ENCODE results near the gene WDPCP.

DNA sequence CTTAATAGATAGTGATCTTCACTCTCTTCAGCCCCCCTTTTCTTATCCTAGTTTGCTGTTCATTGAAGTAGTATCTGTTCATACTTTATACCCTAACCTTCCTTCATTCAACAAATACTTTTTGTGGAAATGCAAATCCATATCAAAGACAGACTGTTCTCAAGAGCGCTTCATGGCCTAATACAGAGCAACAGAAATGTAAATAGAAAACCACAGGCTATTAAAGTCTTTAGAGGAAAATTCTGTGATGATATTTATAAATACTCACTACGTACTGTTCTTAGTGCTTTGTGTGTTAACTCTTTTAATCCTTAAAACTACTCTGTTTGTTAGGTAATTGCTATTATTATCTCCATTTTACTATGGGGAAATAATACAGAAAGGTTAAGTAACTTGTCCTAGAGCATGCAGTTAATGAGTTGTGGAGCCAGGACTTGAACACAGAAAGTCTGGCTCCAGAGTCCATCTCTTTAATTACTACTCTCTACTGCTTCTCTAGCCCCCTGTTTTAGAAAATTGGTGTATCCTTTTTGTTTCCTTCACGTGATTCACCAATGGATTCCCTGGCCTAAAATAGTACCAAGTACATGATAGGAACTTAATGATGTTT, 3.4 kb upstream of the WDPCP start:
- TF ChIP-seq, protein P1, sequence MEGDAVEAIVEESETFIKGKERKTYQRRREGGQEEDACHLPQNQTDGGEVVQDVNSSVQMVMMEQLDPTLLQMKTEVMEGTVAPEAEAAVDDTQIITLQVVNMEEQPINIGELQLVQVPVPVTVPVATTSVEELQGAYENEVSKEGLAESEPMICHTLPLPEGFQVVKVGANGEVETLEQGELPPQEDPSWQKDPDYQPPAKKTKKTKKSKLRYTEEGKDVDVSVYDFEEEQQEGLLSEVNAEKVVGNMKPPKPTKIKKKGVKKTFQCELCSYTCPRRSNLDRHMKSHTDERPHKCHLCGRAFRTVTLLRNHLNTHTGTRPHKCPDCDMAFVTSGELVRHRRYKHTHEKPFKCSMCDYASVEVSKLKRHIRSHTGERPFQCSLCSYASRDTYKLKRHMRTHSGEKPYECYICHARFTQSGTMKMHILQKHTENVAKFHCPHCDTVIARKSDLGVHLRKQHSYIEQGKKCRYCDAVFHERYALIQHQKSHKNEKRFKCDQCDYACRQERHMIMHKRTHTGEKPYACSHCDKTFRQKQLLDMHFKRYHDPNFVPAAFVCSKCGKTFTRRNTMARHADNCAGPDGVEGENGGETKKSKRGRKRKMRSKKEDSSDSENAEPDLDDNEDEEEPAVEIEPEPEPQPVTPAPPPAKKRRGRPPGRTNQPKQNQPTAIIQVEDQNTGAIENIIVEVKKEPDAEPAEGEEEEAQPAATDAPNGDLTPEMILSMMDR (IDR thresholded peaks at IDR 0.05) = no peak
- TF ChIP-seq RFX5 (IDR thresholded peaks at IDR 0.05) (no peak), NFE2L2 (conservative IDR thresholded peaks at IDR 0.05; ENCODE audit: low read length) (no peak), SREBF2 (IDR thresholded peaks at IDR 0.05) (no peak), CEBPB (IDR thresholded peaks at IDR 0.05) (no peak), MAFK (IDR thresholded peaks at IDR 0.05; ENCODE audit: partially characterized antibody) (no peak), JUN (IDR thresholded peaks at IDR 0.05) (no peak)
- TF ChIP-seq, protein P2, sequence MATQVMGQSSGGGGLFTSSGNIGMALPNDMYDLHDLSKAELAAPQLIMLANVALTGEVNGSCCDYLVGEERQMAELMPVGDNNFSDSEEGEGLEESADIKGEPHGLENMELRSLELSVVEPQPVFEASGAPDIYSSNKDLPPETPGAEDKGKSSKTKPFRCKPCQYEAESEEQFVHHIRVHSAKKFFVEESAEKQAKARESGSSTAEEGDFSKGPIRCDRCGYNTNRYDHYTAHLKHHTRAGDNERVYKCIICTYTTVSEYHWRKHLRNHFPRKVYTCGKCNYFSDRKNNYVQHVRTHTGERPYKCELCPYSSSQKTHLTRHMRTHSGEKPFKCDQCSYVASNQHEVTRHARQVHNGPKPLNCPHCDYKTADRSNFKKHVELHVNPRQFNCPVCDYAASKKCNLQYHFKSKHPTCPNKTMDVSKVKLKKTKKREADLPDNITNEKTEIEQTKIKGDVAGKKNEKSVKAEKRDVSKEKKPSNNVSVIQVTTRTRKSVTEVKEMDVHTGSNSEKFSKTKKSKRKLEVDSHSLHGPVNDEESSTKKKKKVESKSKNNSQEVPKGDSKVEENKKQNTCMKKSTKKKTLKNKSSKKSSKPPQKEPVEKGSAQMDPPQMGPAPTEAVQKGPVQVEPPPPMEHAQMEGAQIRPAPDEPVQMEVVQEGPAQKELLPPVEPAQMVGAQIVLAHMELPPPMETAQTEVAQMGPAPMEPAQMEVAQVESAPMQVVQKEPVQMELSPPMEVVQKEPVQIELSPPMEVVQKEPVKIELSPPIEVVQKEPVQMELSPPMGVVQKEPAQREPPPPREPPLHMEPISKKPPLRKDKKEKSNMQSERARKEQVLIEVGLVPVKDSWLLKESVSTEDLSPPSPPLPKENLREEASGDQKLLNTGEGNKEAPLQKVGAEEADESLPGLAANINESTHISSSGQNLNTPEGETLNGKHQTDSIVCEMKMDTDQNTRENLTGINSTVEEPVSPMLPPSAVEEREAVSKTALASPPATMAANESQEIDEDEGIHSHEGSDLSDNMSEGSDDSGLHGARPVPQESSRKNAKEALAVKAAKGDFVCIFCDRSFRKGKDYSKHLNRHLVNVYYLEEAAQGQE (IDR thresholded peaks at IDR 0.05) = no peak

All from A549 (cell line).